ENCODE measurements around the gene FLYWCH2.

Gene FLYWCH2

GRCh38 chr16:2874912-2875362 lies 8.1 kb upstream of the FLYWCH2 start:
- DNase-seq: peak; percentile 53 to 95 (median 68)
- intact Hi-C loops (cut with DNase I): loop anchor here (2.0 kb wide), 1 partner anchor 44 kb away; no protein-coding TSS in a partner anchor

DNA sequence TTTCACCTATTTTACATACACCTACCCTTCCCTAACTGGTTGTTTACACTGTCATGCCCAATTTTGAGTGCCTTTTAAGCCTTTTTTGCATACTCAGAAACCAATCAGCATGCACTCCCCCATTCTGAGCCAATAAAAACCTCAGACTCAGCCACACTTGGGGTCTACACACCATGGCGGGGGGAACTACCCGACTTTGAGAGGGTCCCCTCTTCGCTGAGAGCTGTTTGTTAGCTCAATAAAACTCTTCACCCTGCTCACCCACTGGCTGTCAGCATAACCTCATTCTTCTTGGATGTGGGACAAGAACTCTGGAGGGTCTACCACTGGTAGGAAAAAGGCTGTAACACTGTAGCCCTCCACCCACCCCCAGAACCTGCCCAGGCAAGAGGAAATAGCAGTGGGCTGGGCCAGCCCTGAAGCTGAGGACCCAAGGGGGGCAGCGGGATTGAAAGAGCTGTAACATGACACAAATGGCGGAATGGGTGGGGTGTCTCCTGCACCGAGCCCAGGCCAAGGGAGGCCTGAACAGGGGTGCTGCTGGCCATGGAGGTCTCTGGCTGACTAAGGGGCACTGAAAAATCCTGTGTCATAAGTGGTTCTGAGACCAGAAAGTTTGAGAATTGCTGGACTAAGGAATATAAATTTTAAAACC lies 3.0 kb upstream of the FLYWCH2 start:
- peak in 2 of 10 donors; percentile 47 to 50 for DNase-seq
- intact Hi-C loops (cut with DNase I): loop anchor here (5.0 kb wide), 1 partner anchor 103 kb away; the partner anchor contains the start of gene ELOB

DNA sequence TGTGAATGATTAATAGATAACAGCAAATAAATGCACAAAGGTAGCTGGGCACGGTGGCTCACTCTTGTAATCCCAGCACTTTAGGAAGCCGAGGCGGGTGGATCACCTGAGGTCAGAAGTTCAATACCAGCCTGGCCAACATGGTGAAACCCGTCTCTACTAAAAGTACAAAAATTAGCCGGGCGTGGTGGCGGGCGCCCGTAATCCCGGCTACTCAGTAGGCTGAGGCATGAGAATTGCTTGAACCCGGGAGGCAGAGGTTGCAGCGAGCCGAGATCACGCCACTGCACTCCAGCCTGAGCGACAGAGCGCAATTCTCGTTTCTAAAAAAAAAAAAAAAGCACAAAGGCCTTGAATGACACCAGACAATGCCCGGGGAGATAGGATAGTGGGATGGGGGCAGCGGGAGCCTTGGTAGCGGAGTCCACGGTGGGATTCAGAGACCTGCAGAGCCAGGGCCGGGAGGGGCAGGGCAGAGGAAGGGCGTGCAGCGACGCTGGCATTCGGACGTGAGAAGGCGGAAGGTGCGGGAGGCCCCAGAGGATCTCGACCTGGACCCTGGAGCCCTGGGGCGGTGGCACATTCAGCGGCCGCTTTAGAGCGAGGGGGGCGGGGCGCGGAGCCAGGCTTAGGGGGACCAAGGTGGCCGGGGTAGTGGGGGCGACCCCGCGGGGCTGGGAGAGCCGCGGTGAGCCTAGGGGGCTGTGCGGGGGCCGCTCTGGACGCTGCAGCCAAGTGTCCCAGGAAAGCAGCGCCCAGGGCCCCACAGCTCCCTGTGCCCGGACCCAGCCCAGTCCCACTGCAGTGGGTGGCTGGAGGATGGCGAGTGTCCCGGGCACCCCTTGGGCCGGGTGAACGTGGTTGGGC lies 999 bp upstream of the FLYWCH2 start:
- DNase-seq: peak in 7 of 10 donors; percentile 15 to 88 (median 23)
- intact Hi-C loops (cut with DNase I): loop anchor here (2.0 to 5.0 kb wide), 2 partner anchors 23 to 105 kb away; partner anchors contain the start of gene ELOB

GRCh38 chr16:2883458-2883908 lies 468 bp downstream of the FLYWCH2 start:
- intact Hi-C loops (cut with DNase I): loop anchor here (2.0 to 5.0 kb wide), 2 partner anchors 21 to 106 kb away; partner anchors contain the start of gene ELOB
- peak in 6 of 10 donors; percentile 18 to 88 (median 29) for DNase-seq

DNA sequence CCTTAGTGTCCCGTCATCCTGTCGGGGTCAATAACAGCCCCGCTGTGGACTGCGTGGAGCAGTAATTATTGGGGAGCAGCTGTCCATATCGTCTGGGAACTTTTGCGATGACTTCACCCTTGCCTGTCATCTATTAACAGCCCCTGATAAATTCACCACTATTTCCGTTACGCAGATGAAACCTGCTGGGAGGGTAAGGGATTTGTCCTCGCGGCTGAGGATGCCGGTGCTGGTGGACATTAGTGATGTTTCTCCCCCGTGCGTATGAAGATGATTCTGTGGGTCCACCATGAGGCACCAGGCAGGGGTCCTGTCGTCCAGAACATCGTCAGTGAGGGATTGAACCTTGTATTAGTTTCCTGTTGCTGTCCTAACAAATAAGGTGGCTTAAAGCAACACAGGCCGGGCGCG lies 1.0 kb downstream of the FLYWCH2 start:
- peak in 2 of 10 donors; percentile 51 to 61 for DNase-seq

GRCh38 chr16:2894231-2894630 lies 11.2 kb downstream of the FLYWCH2 start:
- DNase-seq: peak in 3 of 10 donors; percentile 51 to 70 (median 55)
- intact Hi-C loops (cut with DNase I): no loop called here

More for the DNA sequence above, 1.0 kb downstream of the FLYWCH2 start:
- intact Hi-C loops (cut with DNase I): loop anchor here (5.0 kb wide), 1 partner anchor 107 kb away; the partner anchor contains the start of gene ELOB

DNA sequence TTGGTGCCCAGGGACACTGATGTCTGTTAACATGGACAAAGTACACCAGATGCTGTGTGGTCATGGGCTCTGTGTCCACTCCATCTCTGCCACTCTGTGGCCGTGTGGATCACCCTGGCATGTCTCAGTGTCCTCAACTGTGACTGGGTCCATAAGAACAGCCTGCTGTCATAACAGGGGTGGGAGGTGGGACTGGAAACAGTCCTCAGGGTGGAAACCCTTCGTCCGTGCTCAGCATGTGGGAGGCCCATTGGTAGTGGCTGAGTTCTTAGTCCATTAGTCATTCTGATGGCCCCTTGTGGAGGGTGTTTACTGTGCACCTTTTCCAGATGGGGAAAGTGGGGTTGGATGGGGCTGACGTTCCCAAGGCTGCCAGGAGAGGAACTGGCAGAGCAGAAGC lies 12.8 kb downstream of the FLYWCH2 start:
- intact Hi-C loops (cut with DNase I): no loop called here
- DNase-seq: peak in 1 of 10 donors; percentile 14

DNA sequence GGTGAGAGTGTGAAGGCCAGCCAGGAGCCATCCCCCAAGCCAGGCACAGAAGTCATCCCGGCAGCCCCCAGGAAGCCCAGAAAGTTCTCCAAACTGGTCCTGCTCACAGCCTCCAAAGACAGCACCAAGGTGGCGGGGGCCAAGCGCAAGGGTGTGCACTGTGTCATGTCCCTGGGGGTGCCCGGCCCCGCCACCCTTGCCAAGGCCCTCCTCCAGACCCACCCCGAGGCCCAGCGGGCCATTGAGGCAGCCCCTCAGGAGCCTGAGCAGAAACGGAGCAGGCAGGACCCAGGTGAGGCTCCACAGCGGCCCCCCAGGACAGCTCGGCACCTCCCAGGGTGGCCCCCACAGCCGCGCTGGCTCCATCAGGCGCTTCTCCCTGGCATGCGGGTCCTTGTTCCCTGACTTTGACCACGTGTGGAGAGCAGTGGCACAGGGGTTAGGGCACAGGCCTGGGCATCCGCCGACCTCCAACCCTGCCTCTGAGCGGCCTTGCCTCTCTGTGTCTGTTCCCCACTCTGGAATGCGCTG lies 13.5 kb downstream of the FLYWCH2 start:
- intact Hi-C loops (cut with DNase I): no loop called here
- DNase-seq: peak in 2 of 10 donors; percentile 54 to 81

DNA sequence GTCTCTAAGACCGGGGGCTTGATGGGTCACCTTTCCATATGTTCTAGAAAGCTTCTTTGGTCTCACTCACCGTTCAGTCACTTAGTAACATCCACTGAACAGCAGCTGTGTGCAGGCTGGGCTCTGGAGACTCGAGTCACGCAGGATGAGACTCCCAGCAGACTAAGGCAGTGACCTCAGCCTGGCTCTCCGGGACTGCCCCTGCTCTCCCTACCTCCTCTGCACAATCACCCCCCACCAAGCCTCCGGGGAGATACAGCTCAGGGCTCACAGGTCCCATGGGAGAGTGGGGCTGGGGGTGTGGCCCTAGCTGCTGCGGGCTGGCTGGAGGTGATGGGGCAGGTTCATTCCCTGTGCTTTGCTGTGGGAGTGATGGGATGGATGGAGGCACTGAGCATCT lies 14.1 kb downstream of the FLYWCH2 start:
- DNase-seq: peak in 1 of 10 donors; percentile 39
- intact Hi-C loops (cut with DNase I): no loop called here

DNA sequence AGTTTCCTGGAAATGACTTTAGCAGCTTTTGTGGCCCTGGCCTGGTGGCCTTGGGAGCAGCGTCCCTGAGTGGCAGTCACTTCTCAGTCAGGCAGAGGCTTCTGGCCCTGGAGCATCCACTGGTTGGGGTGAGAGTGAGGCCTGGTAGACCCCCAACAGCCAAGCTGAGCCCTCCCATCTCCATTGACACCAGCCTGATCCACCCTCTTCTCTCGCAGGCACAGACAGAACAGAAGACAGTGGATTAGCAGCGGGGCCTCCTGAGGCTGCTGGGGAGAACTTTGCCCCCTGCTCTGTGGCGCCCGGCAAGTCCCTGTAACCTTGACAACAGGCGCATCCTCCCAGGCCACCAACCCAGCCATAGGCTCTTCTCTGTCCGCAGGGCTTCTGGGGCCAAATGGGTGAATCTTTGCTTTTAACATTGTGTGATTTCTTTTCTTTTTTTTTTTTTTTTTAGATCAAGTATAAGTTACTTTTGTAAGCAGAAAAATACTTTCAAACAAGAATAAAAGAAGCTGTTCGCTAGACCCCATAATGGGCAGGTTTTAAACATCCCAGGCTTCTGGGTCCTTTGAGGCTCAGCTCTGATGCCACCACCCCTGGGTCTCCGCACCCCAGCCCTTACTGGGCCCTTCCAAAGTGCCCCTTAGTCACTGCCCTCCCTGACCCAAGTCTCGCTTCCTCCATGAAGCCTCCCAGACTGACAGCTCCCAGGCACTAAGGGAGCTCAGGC lies 16.0 kb downstream of the FLYWCH2 start:
- intact Hi-C loops (cut with DNase I): no loop called here
- peak in 1 of 10 donors; percentile 63 for DNase-seq

GRCh38 chr16:2899564-2900072 lies 16.6 kb downstream of the FLYWCH2 start:
- peak in 1 of 10 donors; percentile 44 for DNase-seq
- intact Hi-C loops (cut with DNase I): no loop called here

- peak in 2 of 10 donors; percentile 50 to 70 for DNase-seq
- intact Hi-C loops (cut with DNase I): no loop called here
These were observed 17.6 kb downstream of the FLYWCH2 start for GRCh38 chr16:2900526-2901075.

DNA sequence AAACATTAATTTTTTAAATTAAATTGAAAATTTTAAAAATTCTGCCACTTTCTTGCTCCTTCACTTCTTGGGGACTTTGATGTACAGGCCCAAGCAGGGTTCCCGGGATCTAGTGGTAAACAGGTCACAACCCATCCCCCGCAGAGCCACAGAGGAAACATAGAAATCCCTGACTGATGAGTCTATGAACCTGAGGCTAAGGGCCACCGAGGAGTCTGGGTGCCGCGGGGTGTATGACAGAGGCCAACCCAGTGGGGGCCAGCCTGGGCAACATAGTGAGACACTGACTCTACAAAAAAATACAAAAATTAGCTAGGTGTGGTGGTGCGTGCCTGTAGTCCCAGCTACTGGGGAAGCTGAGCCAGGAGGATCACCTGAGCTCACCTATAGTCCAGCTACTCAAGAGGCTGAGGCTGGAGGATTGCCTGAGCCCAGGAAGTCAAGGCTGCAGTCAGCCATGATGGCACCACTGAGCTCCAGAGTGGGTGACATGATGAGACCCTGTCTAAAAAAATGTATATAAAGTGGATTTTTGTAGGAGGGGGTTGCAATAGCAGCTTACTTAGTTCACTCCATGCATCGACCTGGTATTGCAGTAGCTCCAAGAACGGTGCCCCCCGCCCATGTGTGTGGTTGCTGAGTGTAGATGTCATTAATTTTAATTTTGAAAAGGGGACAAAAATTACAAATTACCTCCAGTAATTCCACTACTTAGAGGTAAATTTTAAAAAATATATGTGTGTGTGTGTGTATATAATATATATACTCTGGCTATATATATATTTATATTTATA lies 19.5 kb downstream of the FLYWCH2 start:
- intact Hi-C loops (cut with DNase I): no loop called here
- DNase-seq: peak in 2 of 10 donors; percentile 40 to 61

GRCh38 chr16:2904100-2904921 lies 21.3 kb downstream of the FLYWCH2 start:
- DNase-seq: peak; percentile 76 to 98 (median 86)
- intact Hi-C loops (cut with DNase I): loop anchor here (2.0 kb wide), 1 partner anchor 22 kb away; the partner anchor contains the start of gene FLYWCH2

DNA sequence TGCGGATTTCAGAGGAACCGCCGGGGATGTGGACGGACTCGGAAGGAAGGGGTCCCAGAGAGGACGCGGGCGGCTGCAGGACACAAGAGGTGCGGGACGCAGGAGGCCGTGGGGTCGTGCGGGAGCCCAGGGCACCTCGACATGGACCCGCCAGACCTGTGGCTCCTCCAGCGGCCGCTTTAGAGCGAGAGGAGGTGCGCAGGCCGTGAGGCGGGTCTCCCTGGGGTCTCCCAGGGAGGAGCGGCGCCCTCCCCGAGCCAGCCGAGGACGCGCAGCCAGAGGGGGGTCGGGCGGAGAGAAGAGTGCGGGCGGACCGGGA lies 21.9 kb downstream of the FLYWCH2 start:
- intact Hi-C loops (cut with DNase I): loop anchor here (2.0 kb wide), 1 partner anchor 22 kb away; the partner anchor contains the start of gene FLYWCH2
- peak in 4 of 10 donors; percentile 24 to 73 (median 26) for DNase-seq

- DNase-seq: peak; percentile 99 to 100 (median 100)
- intact Hi-C loops (cut with DNase I): loop anchor here (2.0 kb wide), 1 partner anchor 23 kb away; the partner anchor contains the start of gene FLYWCH2
These were observed 22.4 kb downstream of the FLYWCH2 start for GRCh38 chr16:2905241-2905987.

GRCh38 chr16:2905988-2906387 lies 23.0 kb downstream of the FLYWCH2 start:
- intact Hi-C loops (cut with DNase I): loop anchor here (2.0 kb wide), 1 partner anchor 23 kb away; the partner anchor contains the start of gene FLYWCH2
- no peak for DNase-seq
